ENCODE data around the gene SFT2D2. TPM values are rescaled to one million over a fixed set of nuclear protein-coding genes. Genes with fewer than 3 reads are reported as not detected.
"Not testable (repeated sequence)": the region's sequence is repeated elsewhere in the genome, so short reads cannot be mapped to it uniquely, and the experiment has no call there.

The SFT2D2 gene
- total and polyA plus RNA-seq, 12 donors = 3.5 to 69.9 (median 34.9) TPM

DNA sequence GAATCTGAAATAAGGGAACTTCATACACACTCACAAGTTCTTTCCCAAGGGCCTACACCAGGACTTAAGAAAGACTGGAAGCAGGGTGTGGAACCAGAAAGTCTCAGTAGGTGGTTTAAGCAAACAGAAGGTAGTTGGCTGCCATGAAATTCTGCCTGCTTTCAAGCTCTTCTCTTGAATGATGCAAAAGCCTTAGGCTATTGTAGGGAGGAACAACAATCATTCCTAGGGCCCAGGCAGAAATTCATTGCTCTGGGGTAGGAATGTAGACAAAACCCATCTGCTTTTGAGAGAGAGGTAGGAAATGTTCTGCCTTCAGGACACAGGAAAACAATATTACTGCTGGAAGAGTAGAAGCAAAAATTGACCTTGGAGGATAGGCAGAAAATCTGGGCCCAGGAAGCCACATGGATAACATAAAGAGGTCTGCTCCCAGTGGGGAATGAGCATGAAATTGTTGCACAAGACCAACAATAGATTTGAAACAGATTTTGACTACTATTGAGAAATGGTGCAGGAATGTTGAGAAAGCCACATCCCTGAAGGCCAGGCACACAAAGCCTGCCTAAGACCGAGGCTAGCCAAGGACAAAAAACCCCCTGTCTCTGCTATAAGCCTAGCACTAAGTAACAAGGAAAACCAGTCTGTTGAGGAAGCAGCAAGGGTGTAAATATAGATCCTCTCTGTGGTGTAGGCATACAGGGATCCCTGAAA is 22.7 kb upstream of the SFT2D2 start:
- no peaks in the 10 kb centered on the region for H3K4me1 ChIP-seq (replicated peaks in 1 of 2)
- no peaks in the 10 kb centered on the region for H3K9me3 ChIP-seq (replicated peaks in 1 of 3)
- peaks cover 0 to 20% of the 10 kb centered on the region in 2 donors for H3K36me3 ChIP-seq (replicated peaks in 1 of 2)

DNA sequence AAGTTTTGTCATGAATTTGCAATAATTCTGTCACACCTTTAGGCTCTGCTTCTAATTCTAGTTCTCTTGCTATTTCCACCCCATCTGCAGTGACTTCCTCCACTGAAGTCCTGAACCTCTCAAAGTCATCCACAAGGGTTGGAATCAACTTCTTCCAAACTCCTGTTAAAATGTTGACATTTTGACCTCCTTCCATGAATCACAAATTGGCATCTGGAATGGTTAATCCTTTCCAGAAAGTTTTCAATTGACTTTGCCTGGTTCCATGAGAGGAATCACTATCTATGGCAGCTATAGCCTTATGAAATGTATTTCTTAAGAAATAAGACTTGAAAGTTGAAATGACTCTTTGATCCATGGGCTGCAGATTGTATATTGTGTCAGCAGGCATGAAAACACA is 19.7 kb upstream of the SFT2D2 start:
- no peak overlapping the region for H3K4me3 ChIP-seq
- no peaks in the 10 kb centered on the region for H3K27me3 ChIP-seq
- H3K9me3 ChIP-seq (replicated peaks in 1 of 3) = no peaks in the 10 kb centered on the region
- intact Hi-C loops (cut with DNase I) = no loop called here
- H3K36me3 ChIP-seq (replicated peaks in 1 of 2) = peaks cover 0 to 4% of the 10 kb centered on the region in 2 donors
- DNase-seq = no peak
- H3K4me1 ChIP-seq (replicated peaks in 1 of 2) = no peaks in the 10 kb centered on the region
- TF ChIP-seq POLR2A (IDR thresholded peaks at IDR 0.05) = no peak
- TF ChIP-seq, protein P1, sequence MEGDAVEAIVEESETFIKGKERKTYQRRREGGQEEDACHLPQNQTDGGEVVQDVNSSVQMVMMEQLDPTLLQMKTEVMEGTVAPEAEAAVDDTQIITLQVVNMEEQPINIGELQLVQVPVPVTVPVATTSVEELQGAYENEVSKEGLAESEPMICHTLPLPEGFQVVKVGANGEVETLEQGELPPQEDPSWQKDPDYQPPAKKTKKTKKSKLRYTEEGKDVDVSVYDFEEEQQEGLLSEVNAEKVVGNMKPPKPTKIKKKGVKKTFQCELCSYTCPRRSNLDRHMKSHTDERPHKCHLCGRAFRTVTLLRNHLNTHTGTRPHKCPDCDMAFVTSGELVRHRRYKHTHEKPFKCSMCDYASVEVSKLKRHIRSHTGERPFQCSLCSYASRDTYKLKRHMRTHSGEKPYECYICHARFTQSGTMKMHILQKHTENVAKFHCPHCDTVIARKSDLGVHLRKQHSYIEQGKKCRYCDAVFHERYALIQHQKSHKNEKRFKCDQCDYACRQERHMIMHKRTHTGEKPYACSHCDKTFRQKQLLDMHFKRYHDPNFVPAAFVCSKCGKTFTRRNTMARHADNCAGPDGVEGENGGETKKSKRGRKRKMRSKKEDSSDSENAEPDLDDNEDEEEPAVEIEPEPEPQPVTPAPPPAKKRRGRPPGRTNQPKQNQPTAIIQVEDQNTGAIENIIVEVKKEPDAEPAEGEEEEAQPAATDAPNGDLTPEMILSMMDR (IDR thresholded peaks at IDR 0.05) = no peak
- no peak overlapping the region for H3K27ac ChIP-seq

More for the DNA sequence above, 22.7 kb upstream of the SFT2D2 start:
- WGBS, 4 donors = 13 to 57% (median 47%) methylated on average over 1 of the region's 1 CpG
- intact Hi-C loops (cut with DNase I) = no loop called here
- DNase-seq = peak in 4 of 7 donors; percentile 10 to 59 (median 37)
- Histone ChIP-seq H3K27me3 (no peaks in the 10 kb centered on the region), H3K27ac (peak overlapping the region in 1 of 5 donors; percentile 18), H3K4me3 (no peak overlapping the region)
- TF ChIP-seq, protein P1 (IDR thresholded peaks at IDR 0.05) = no peak
- no peak for TF ChIP-seq POLR2A (IDR thresholded peaks at IDR 0.05)

DNA sequence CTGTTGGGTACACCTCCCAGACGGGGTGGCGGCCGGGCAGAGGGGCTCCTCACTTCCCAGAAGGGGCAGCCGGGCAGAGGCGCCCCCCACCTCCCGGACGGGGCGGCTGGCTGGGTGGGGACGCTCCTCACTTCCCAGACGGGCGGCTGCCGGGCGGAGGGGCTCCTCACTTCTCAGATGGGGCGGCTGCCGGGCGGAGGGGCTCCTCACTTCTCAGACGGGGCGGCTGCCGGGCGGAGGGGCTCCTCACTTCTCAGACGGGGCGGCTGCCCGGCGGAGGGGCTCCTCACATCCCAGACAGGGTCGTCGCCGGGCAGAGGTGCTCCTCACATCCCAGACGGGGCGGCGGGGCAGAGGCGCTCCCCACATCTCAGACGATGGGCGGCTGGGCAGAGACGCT is 18.1 kb upstream of the SFT2D2 start:
- not testable (repeated sequence) for H3K4me3 ChIP-seq; H3K9me3 ChIP-seq (replicated peaks in 1 of 3)
- 90 to 100% (median 95%) methylated on average over 3 to 31 of the region's 34 CpGs for WGBS, 4 donors

DNA sequence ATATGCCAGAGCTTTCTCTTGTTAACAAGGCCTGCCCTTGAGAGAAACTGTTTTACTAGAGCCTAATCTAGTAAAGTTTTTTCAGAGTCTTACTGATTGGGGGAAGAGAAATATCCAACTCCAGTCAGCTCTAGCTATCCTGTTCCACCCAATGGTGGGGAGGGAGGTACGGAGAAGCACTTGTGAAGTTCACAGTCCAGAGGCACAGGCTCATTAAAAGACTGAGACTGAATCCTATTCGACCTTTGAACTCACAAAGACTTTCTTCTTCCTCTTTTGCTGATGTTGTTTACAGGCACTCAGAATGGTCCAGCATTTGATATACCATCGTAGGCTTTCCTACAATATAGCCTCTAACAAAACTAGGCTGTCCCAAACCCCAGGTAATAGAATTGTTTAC is 15.5 kb upstream of the SFT2D2 start:
- Histone ChIP-seq H3K27ac (no peak overlapping the region), H3K4me1 (replicated peaks in 1 of 2) (no peaks in the 10 kb centered on the region), H3K36me3 (replicated peaks in 1 of 2) (no peaks in the 10 kb centered on the region), H3K4me3 (no peak overlapping the region), H3K9me3 (replicated peaks in 1 of 3) (no peaks in the 10 kb centered on the region), H3K27me3 (no peaks in the 10 kb centered on the region)
- intact Hi-C loops (cut with DNase I) = no loop called here
- 68 to 95% (median 84%) methylated on average over 3 of the region's 3 CpGs for WGBS, 4 donors
- no peak for DNase-seq
- TF ChIP-seq, protein P1 (IDR thresholded peaks at IDR 0.05) = no peak
- no peak for TF ChIP-seq POLR2A (IDR thresholded peaks at IDR 0.05)

More for the DNA sequence above, 18.1 kb upstream of the SFT2D2 start:
- DNase-seq; H3K27ac ChIP-seq; H3K27me3 ChIP-seq; intact Hi-C loops (cut with DNase I); H3K4me1 ChIP-seq (replicated peaks in 1 of 2); H3K36me3 ChIP-seq (replicated peaks in 1 of 2): not testable (repeated sequence)

DNA sequence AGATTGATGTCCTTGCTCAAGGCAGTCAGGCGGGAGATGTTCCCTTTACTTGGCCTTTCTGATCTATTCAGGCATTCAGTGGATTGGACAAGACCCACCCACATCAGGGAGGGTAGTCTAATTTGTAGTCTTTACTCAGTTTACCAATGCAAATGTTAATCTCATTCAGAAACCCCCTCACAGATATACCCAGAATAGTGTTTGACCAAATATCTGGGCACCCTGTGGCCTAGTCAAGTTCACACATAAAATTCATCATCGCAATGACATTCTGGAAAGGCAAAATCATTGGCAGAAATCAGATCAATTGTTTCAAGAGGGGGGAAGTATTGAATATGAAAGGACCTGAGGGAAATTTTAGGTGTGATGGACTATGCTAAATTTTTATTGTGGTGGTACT is 12.5 kb upstream of the SFT2D2 start:
- Histone ChIP-seq H3K36me3 (replicated peaks in 1 of 2) (no peaks in the 10 kb centered on the region), H3K4me1 (replicated peaks in 1 of 2) (no peaks in the 10 kb centered on the region), H3K4me3 (no peak overlapping the region), H3K9me3 (replicated peaks in 1 of 3) (no peaks in the 10 kb centered on the region), H3K27ac (no peak overlapping the region), H3K27me3 (no peaks in the 10 kb centered on the region)
- 95 to 100% (median 98%) methylated on average over 2 of the region's 2 CpGs for WGBS, 4 donors
- no peak for DNase-seq
- intact Hi-C loops (cut with DNase I) = no loop called here
- TF ChIP-seq, protein P1 (IDR thresholded peaks at IDR 0.05) = no peak
- TF ChIP-seq POLR2A (IDR thresholded peaks at IDR 0.05) = no peak
